K562 treated with DMSO at 1 percent for 4 hours (cell line): ENCODE results near the gene PHF19. TPM values are rescaled to one million over a fixed set of nuclear protein-coding genes. Genes with fewer than 3 reads are reported as not detected.

Experiments
- total RNA-seq: library from RNA; unstranded; fragments of 300-600 nt; gene quantifications from 2 replicates; pipeline ENCODE4 v1.2.3, GENCODE V29; 2022; ENCODE audit not compliant: insufficient read depth

The PHF19 gene
- 113 and 145 TPM in 2 replicates for total RNA-seq

GRCh38 chr9:120876842-120877240, at the start of gene PHF19:
PHF19 (minus strand) TSS chr9:120877188; CDS start chr9:120874741, 2,447 bp downstream.

GRCh38 chr9:120926397-120926928, 49.5 kb upstream of the PHF19 start, which contains the start of gene TRAF1:
TRAF1 (minus strand) TSS chr9:120926796; CDS start chr9:120926075, 721 bp downstream.

GRCh38 chr9:120842685-120843485, 34.1 kb downstream of the PHF19 start, which contains the start of gene PSMD5:
PSMD5 (minus strand) TSS chr9:120842922; CDS start chr9:120842909, 13 bp downstream.

Other genes with a start within 250 kb of the PHF19 start
- 6.7 and 7.4 TPM in 2 replicates for gene MEGF9, start 162.7 kb downstream of the PHF19 start, total RNA-seq
- gene FBXW2, start 83.8 kb downstream of the PHF19 start, total RNA-seq = 13.4 and 20.5 TPM in 2 replicates
- gene PSMD5, start 34.3 kb downstream of the PHF19 start, total RNA-seq = 37.1 and 51.1 TPM in 2 replicates
- gene TRAF1, start 49.6 kb upstream of the PHF19 start, total RNA-seq = not detected in 2 replicates
- 0.76 and 0.79 TPM in 2 replicates for gene C5, start 173.1 kb upstream of the PHF19 start, total RNA-seq
- 16.1 and 16.7 TPM in 2 replicates for gene CNTRL, start 197.8 kb upstream of the PHF19 start, total RNA-seq